SK-N-MC (cell line): ENCODE results near the gene PTPRR.

Experiments used
- EZH2 ChIP-seq: fragments of 200-600 bp; sonication (generic); IDR thresholded peaks from one replicate; pipeline ENCODE4 v1.6.1; 2017; ENCODE audit warnings: antibody characterized with exemption
- FOXP2 ChIP-seq: optimal IDR thresholded peaks from 2 replicates; pipeline ENCODE3; 2011; ENCODE audit warnings: mild to moderate bottlenecking, moderate library complexity; ENCODE audit not compliant: insufficient read depth; ENCODE audit errors: extremely low read length, control extremely low read depth
- POLR2AphosphoS5 ChIP-seq: IDR thresholded peaks from 2 replicates; pipeline ENCODE4 v1.6.1; 2012; ENCODE audit warnings: mild to moderate bottlenecking, low read depth, low read length, borderline replicate concordance

DNA sequence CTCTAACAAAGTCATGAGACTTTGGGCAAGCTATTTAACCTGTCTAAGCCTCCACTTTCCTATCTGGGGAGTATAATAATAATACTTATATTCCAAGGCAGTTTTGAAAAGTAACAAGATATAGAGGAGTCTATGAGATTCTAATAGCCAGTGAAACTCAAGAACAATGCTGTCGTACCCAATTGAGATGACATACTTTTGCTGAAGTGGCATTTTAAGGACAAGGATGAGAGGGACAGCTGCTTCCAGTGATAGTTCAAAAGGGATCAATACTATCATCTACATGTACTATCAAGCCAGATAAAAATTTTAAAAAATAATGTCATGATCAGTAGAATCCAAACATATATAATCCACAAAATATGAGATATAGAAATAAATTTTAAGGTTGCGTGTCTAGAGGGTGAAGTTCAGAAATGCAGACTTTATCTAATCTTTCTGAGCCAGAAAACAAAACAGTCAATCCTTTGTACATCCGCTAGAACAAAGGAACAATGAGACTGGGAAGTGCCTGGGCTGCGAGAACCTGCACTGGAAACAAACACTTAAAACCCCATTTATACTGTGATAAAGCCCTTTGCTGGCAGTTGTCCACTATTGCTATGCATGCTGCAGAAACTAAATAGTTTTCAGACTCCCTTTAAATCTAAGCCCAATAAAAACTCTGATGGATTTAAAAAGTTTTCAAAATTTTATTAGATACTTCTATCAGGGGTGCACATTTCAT, 321.9 kb downstream of the PTPRR start:
- TF ChIP-seq EZH2 (no peak), POLR2AphosphoS5 (no peak), FOXP2 (no peak)
